Measurements from ENCODE around the gene GALNT15.

DNA sequence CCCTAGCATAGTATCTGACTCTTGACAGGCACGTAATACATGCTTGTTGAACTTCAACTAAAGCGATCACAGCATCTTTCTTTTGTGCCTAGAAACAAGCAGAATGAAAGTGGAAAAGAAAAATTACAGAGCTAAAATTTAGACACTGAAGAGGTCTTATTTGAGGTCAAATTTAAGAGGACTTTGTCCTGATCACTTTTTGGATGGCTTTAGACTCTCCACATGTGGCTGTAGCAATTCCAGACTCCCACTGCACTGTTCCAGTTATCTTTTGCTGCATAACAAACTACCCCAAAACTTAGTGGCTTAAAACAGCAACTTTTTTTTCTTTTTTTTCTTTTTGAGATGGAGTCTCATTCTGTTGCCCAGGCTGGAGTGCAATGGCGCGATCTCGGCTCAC, 66.7 kb downstream of the GALNT15 start:
- TF ChIP-seq, protein P1, sequence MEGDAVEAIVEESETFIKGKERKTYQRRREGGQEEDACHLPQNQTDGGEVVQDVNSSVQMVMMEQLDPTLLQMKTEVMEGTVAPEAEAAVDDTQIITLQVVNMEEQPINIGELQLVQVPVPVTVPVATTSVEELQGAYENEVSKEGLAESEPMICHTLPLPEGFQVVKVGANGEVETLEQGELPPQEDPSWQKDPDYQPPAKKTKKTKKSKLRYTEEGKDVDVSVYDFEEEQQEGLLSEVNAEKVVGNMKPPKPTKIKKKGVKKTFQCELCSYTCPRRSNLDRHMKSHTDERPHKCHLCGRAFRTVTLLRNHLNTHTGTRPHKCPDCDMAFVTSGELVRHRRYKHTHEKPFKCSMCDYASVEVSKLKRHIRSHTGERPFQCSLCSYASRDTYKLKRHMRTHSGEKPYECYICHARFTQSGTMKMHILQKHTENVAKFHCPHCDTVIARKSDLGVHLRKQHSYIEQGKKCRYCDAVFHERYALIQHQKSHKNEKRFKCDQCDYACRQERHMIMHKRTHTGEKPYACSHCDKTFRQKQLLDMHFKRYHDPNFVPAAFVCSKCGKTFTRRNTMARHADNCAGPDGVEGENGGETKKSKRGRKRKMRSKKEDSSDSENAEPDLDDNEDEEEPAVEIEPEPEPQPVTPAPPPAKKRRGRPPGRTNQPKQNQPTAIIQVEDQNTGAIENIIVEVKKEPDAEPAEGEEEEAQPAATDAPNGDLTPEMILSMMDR (IDR thresholded peaks at IDR 0.05), result no peak
- no peak for TF ChIP-seq POLR2A (IDR thresholded peaks at IDR 0.05)

Data from heart left ventricle (tissue), 13 donors.